Brain microvascular endothelial cell (primary cell): ENCODE results near the gene GPC5.

ENCODE experiments used
- DNase-seq: peaks from one replicate; pipeline ENCODE4 v3.0.0-alpha.2; 2020
- H3K27ac ChIP-seq: fragments of 250-450 bp; sonication (Bioruptor Pico); 2 replicates; pipeline ENCODE4 v1.5.1; 2020; ENCODE audit warnings: mild to moderate bottlenecking, moderate library complexity
- H3K27me3 ChIP-seq: fragments of 250-450 bp; sonication (Bioruptor Pico); replicated peaks from 2 replicates; pipeline ENCODE4 v1.5.1; 2020; ENCODE audit warnings: mild to moderate bottlenecking
- H3K36me3 ChIP-seq: fragments of 250-450 bp; sonication (Bioruptor Pico); replicated peaks from 2 replicates; pipeline ENCODE4 v1.5.1; 2020; ENCODE audit warnings: mild to moderate bottlenecking
- H3K4me3 ChIP-seq: 2 replicates; pipeline ENCODE4 v1.5.1; 2011; ENCODE audit warnings: low read depth, mild to moderate bottlenecking, control low read depth, low read length, moderate library complexity
- in situ Hi-C: cut with HindIII; loops from 2 replicates; pipeline ENCODE4 v1.10.0; 2017; ENCODE audit warnings: low sequenced_read_pairs, low pct_ligation_motif_present
- TF ChIP-seq, protein P1 (sequence below): IDR thresholded peaks from 2 replicates; pipeline ENCODE4 v1.5.1; 2011; ENCODE audit warnings: low read depth, mild to moderate bottlenecking, moderate library complexity, low read length, control low read depth, inconsistent platforms; ENCODE audit errors: missing control alignments

Gene GPC5

DNA sequence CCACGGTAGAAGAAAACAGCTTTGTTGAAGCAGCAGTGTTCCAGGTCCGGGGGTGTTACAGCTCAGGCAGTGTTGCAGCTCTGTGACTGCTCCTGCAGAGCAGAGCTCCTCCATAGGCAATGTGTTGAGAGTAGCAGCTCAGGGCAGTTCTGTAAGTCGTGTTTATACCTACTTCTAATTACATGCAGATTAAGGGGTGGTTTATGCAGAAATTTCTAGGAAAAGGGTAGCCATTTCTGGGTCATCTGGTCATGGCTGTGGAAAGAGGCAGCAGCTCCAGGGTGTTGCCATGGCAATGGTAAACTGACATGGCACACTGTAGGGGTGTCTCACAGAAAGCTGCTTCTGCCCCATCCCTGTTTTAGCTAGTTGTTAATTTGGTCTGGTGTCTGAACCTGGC, 316.4 kb downstream of the GPC5 start:
- H3K27ac ChIP-seq: no peak overlapping the region
- H3K4me3 ChIP-seq: no peak overlapping the region
- in situ Hi-C loops: no loop called here
- H3K36me3 ChIP-seq: no peaks in the 10 kb centered on the region
- H3K27me3 ChIP-seq: no peaks in the 10 kb centered on the region
- TF ChIP-seq, protein P1, sequence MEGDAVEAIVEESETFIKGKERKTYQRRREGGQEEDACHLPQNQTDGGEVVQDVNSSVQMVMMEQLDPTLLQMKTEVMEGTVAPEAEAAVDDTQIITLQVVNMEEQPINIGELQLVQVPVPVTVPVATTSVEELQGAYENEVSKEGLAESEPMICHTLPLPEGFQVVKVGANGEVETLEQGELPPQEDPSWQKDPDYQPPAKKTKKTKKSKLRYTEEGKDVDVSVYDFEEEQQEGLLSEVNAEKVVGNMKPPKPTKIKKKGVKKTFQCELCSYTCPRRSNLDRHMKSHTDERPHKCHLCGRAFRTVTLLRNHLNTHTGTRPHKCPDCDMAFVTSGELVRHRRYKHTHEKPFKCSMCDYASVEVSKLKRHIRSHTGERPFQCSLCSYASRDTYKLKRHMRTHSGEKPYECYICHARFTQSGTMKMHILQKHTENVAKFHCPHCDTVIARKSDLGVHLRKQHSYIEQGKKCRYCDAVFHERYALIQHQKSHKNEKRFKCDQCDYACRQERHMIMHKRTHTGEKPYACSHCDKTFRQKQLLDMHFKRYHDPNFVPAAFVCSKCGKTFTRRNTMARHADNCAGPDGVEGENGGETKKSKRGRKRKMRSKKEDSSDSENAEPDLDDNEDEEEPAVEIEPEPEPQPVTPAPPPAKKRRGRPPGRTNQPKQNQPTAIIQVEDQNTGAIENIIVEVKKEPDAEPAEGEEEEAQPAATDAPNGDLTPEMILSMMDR: no peak
- no peak for DNase-seq

GRCh38 chr13:91716436-91717065, 318.1 kb downstream of the GPC5 start:
- in situ Hi-C loops: no loop called here
- H3K27ac ChIP-seq: no peak overlapping the region
- DNase-seq: no peak
- no peak overlapping the region for H3K4me3 ChIP-seq
- H3K27me3 ChIP-seq: no peaks in the 10 kb centered on the region
- no peaks in the 10 kb centered on the region for H3K36me3 ChIP-seq
- TF ChIP-seq, protein P1: no peak

- no peak overlapping the region for H3K4me3 ChIP-seq
- H3K36me3 ChIP-seq: no peaks in the 10 kb centered on the region
- no peaks in the 10 kb centered on the region for H3K27me3 ChIP-seq
- TF ChIP-seq, protein P1: no peak
- DNase-seq: peak; percentile 9
- no peak overlapping the region for H3K27ac ChIP-seq
- in situ Hi-C loops: no loop called here
Observed at GRCh38 chr13:91719033-91719432, 320.6 kb downstream of the GPC5 start.

DNA sequence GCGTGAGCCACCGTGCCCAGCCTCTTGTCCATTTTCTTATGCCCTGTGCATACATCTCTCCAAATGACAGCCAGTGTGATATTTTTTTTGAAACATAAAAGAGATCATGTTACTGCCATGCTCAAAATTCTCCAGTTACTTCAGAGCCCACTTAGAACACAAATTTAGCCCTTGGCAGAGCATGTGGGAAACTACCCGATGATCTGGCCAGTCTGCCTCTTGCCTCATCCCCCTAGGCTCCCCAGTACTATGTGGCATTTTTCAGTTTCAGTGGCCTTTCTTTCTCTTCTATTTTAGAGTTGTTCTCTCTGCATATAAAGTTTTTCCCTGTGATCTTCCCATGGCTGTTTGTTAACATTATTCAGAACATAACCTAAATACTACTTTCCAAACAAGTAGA, 323.0 kb downstream of the GPC5 start:
- no peak for DNase-seq
- Histone ChIP-seq H3K27ac (no peak overlapping the region), H3K27me3 (no peaks in the 10 kb centered on the region), H3K36me3 (no peaks in the 10 kb centered on the region), H3K4me3 (no peak overlapping the region)
- in situ Hi-C loops: no loop called here
- TF ChIP-seq, protein P1: no peak

GRCh38 chr13:91722267-91722884, 324.0 kb downstream of the GPC5 start:
- DNase-seq: peak; percentile 15
- Histone ChIP-seq H3K27me3 (no peaks in the 10 kb centered on the region), H3K4me3 (no peak overlapping the region), H3K27ac (no peak overlapping the region), H3K36me3 (no peaks in the 10 kb centered on the region)
- in situ Hi-C loops: no loop called here
- TF ChIP-seq, protein P1: peak; percentile 41

DNA sequence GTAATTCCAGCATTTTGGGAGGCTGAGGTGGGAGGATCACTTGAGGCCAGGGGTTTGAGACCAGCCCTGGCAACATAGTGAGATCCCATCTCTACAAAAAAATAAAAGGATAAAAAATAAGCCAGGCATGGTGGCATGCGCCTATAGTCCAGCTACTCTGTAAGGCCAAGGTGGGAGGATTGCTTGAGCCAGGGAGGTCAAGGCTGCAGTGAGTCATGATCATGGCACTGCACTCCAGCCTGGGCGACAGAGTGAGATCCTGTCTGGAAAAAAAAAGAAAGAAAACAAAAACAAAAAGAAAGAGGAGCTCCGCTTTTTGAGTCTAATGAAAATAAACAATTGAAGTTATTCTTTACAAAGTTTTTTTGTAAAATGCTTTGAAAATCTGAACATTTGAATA, 326.2 kb downstream of the GPC5 start:
- TF ChIP-seq, protein P1: no peak
- no peak overlapping the region for H3K27ac ChIP-seq
- in situ Hi-C loops: no loop called here
- no peak for DNase-seq
- no peak overlapping the region for H3K4me3 ChIP-seq
- no peaks in the 10 kb centered on the region for H3K27me3 ChIP-seq
- H3K36me3 ChIP-seq: no peaks in the 10 kb centered on the region
